Forelimb muscle (tissue), 1 donor: Measurements from ENCODE around the gene PCDHGA5. TPM values are rescaled to one million over a fixed set of nuclear protein-coding genes. Genes with fewer than 3 reads are reported as not detected.
"Not testable (repeated sequence)": the region's sequence is repeated elsewhere in the genome, so short reads cannot be mapped to it uniquely, and the experiment has no call there.

Source experiments
- DNase-seq: peaks from one replicate; pipeline ENCODE4 v3.0.0-alpha.2; 2013; ENCODE audit warnings: low read depth
- polyA plus RNA-seq: library from polyadenylated mRNA; unstranded; fragments of 120-200 nt; gene quantifications from one replicate; pipeline ENCODE4 v1.2.1, GENCODE V29; 2013; ENCODE audit not compliant: insufficient read length

Gene PCDHGA5
- polyA plus RNA-seq, 1 donor = 2.6 TPM

DNA sequence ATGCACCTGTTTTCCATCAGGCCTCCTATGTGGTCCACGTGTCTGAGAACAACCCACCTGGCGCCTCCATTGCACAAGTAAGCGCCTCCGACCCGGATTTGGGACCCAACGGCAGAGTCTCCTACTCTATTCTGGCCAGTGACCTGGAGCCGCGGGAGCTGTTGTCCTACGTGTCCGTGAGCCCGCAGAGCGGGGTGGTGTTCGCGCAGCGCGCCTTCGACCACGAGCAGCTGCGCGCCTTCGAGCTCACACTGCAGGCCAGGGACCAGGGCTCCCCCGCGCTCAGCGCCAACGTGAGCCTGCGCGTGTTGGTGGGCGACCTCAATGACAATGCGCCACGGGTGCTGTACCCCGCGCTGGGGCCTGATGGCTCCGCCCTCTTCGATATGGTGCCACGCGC is 12.4 kb upstream of the PCDHGA5 start:
- DNase-seq = no peak

DNA sequence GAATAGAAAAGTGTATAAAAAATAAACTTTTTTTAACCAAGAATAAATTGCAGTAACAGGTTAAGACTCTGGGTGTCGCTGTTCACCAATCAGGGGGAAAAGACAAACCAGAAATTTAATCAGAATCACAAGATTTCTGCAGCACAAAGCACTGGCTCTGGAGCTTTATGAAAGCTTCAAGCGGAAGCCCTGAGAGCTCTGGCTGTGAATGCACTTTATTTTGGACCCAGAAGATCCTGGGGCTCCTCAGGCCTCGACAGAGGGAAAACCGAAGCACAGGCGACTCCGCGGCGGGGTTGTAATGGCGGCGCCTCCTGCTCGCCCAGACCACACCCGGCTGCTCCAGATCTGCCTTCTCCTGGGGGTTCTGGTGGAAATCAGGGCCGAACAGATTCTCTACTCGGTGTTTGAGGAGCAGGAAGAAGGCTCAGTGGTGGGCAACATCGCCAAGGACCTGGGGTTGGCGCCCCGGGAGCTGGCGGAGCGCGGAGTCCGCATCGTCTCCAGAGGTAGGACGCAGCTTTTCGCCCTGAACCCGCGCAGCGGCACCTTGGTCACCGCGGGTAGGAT is 9.0 kb upstream of the PCDHGA5 start, which contains the start of gene PCDHGA4:
TSS of gene PCDHGA4 (plus strand) at position 122 of the 570 bp plus-strand sequence. CDS start at position 209, 87 bp downstream.
- DNase-seq = no peak

DNA sequence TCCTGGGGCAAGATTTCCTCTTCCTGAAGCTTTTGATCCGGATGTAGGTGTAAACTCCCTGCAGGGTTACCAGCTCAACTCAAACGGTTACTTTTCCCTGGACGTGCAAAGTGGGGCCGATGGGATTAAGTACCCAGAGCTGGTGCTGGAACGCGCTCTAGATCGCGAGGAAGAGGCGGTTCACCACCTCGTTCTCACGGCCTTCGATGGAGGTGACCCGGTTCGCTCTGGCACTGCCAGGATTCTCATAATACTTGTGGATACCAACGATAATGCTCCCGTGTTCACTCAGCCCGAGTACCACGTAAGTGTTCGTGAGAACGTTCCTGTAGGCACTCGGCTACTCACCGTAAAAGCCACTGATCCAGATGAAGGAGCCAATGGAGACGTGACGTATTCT is 8.3 kb upstream of the PCDHGA5 start:
- DNase-seq = no peak

DNA sequence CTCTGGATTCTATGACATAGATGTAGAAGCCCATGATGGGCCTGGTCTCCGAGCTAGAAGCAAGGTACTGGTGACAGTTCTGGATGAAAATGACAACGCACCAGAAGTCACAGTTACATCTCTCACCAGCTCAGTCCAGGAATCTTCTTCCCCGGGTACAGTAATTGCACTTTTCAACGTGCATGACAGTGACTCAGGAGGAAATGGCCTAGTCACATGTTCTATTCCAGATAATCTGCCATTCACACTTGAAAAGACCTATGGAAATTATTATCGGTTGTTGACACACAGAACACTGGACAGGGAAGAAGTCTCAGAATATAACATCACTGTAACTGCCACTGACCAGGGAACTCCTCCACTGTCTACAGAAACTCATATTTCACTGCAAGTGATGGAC is 7.8 kb upstream of the PCDHGA5 start:
- DNase-seq = no peak

DNA sequence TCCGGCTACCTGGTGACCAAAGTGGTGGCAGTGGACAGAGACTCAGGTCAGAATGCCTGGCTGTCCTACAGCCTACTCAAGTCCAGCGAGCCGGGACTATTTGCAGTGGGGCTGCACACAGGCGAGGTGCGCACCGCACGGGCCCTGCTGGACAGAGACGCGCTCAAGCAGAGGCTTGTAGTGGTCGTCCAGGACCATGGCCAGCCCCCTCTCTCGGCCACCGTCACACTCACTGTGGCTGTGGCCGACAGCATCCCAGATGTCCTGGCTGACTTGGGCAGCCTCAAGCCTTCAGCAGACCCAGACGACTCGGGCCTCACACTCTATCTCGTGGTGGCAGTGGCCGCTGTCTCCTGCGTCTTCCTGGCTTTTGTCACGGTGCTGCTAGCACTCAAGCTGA is 7.0 kb upstream of the PCDHGA5 start:
- DNase-seq = no peak

DNA sequence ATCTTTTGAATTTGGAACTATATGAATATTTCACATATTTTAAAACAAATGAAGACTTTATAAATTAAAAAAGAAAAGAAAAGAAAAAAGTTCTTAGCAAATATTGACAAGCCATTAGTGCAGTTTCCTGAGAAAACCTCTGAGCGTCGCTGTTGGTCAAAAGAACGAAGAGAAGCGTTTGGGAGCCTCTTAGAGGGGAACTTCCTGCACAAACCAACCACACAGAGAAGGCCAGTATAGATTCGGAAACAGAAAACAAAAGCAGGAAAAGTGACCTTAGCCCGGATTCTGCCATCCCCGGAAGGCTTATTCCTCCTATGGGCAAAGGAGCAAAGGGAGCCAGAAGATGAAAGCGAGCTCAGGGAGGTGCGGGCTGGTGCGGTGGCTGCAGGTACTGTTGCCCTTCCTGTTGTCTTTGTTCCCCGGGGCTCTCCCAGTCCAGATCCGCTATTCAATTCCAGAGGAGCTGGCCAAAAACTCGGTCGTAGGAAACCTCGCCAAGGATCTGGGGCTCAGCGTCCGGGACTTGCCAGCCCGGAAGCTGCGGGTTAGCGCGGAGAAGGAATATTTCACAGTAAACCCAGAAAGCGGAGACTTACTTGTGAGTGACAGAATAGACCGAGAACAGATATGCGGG is 4.1 kb upstream of the PCDHGA5 start, which contains the start of gene PCDHGB2:
TSS of gene PCDHGB2 (plus strand) at position 205 of the 637 bp plus-strand sequence. CDS start at position 347, 142 bp downstream.
- DNase-seq = no peak

DNA sequence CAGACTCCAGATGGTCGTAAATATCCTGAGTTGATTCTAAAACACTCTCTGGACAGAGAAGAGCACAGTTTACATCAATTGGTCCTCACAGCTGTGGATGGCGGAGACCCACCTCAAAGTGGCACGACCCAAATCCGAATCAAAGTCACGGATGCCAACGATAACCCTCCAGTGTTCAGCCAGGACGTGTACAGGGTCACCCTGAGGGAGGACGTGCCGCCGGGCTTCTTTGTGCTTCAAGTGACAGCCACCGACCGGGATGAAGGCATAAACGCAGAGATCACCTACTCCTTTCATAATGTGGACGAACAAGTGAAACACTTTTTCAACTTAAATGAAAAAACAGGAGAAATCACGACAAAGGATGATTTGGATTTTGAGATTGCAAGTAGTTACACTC is 3.3 kb upstream of the PCDHGA5 start:
- no peak for DNase-seq

DNA sequence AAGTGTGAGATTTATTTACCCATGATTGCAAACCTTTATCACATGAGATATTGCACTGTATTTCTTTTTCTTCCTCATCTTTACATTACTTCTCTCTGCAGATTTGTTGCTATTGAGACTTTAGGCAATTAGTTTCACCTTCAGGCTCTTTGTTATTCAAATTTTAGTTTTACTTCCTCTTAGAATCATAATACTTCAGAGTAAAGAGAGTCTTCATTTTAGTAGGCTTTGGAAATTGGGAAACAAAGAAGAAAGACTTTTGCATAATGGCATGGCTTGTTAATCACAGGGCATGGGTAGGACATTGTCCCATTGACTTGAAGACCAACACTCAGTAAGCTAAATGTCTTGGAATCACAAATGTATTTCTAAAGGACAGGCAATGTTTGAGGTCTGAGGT is 1.2 kb upstream of the PCDHGA5 start:
- no peak for DNase-seq

DNA sequence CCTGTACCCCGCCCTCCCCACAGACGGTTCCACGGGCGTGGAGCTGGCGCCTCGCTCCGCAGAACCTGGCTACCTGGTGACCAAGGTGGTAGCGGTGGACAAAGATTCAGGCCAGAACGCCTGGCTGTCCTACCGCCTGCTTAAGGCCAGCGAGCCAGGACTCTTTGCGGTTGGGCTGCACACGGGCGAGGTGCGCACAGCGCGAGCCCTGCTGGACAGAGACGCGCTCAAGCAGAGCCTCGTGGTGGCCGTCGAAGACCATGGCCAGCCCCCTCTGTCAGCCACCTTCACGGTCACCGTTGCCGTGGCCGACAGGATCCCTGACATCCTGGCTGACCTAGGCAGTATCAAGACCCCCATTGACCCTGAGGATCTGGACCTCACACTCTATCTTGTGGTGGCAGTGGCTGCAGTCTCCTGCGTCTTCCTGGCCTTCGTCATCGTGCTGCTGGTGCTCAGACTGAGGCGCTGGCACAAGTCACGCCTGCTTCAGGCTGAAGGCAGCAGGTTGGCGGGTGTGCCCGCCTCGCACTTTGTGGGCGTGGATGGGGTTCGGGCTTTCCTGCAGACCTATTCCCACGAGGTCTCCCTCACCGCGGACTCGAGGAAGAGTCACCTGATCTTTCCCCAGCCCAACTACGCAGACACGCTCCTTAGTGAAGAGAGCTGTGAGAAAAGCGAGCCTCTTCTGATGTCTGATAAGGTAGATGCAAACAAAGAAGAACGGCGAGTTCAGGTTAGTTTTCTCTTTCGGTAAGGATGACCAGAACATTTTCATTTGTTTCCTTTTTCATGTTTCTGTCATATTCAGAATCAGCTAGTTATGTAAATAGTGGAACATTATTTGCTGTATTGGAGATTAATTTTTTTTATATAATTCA is 2.3 kb downstream of the PCDHGA5 start:
- no peak for DNase-seq

DNA sequence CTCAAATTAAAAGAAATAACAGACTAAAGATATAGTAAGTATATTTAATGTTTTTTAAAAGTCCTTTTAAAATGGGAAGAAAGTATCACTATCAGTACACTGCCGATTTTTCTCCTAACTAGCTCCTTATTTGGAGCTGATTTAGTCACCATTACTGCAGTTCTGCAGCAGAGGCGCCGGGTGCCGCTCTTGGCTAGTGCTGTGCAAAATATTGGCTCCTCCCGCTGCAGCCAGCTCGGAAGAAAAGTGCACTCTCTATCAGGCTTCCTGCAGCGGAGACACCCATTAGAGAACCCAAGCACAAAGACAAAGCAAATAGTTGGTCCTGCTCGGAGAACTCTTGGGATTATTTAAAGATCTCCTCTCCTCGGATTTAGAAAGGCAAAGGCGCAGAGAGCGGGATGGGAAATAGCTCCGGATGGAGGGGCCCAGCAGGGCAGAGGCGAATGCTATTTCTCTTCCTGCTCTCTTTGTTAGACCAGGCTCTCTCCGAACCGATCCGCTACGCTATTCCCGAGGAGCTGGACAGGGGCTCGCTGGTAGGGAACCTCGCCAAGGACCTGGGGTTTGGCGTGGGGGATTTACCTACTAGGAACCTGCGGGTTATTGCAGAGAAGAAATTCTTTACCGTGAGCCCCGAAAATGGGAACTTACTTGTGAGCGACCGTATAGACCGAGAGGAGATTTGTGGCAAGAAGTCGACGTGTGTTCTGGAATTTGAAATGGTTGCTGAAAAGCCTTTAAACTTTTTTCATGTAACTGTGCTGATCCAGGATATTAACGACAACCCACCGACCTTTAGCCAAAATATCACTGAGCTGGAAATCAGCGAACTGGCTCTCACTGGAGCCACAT is 6.3 kb downstream of the PCDHGA5 start, which contains the start of gene PCDHGB3:
TSS of gene PCDHGB3 (plus strand) at position 249 of the 855 bp plus-strand sequence. CDS start at position 402, 153 bp downstream.
- no peak for DNase-seq

DNA sequence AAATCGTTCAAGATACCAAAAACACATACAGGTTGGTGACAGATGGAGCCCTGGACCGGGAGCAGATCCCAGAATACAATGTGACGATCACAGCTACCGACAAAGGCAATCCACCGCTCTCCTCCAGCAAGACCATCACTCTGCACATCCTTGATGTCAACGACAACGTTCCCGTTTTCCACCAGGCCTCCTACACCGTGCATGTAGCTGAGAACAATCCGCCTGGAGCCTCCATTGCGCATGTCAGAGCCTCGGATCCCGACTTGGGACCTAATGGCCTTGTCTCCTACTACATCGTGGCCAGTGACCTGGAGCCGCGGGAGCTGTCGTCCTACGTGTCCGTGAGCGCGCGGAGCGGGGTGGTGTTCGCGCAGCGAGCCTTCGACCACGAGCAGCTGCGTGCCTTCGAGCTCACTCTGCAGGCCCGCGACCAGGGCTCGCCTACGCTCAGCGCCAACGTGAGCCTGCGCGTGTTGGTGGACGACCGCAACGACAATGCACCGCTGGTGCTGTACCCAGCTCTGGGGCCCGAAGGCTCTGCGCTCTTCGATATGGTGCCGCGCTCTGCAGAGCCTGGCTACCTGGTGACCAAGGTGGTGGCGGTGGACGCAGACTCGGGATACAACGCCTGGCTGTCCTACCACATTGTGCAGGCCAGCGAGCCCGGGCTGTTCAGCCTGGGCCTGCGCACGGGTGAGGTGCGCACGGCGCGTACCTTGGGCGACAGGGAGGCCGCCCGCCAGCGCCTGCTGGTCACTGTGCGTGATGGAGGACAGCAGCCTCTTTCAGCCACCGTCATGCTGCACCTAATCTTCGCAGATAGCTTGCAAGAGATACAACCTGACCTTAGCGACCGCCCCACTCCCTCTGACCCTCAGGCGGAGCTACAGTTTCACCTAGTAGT is 7.9 kb downstream of the PCDHGA5 start:
- no peak for DNase-seq

DNA sequence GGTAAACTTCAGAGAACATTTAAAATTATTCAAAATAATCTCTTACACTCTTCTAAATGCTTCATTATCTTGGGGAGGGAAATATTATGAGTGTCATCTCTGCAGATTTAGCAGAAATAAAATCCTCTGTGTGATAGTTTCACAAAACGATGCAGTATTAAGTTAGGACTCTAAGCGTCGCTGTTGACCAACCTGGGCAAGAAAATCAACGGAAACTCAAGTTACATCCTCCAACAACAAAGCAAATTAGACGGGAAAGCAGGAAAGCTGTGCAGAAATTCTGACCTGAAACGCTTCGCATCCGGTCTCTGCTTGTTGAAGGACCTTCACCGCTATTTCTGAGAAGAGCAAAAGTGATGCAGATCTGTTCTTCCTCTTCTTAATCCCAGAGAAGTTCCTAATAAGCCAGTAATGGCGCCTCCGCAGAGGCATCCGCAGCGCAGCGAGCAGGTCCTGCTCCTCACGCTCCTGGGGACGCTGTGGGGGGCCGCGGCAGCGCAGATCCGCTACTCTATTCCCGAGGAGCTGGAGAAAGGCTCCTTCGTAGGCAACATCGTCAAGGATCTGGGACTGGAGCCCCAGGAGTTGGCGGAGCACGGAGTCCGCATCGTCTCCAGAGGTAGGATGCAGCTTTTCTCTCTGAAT is 9.8 kb downstream of the PCDHGA5 start, which contains the start of gene PCDHGA6:
TSS of gene PCDHGA6 (plus strand) at position 219 of the 645 bp plus-strand sequence. CDS start at position 412, 193 bp downstream.
- no peak for DNase-seq

DNA sequence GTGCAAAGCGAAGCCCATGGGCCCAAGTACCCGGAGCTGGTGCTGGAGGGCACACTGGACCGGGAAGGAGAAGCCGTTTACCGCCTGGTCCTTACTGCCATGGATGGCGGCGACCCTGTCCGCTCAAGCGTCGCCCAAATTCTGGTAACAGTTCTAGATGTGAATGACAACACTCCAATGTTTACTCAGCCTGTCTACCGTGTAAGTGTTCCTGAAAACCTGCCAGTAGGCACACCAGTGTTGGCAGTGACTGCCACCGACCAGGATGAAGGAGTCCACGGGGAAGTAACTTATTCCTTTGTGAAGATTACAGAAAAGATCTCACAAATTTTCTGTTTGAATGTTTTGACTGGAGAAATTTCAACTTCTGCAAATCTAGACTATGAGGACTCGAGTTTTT is 10.7 kb downstream of the PCDHGA5 start:
- no peak for DNase-seq

DNA sequence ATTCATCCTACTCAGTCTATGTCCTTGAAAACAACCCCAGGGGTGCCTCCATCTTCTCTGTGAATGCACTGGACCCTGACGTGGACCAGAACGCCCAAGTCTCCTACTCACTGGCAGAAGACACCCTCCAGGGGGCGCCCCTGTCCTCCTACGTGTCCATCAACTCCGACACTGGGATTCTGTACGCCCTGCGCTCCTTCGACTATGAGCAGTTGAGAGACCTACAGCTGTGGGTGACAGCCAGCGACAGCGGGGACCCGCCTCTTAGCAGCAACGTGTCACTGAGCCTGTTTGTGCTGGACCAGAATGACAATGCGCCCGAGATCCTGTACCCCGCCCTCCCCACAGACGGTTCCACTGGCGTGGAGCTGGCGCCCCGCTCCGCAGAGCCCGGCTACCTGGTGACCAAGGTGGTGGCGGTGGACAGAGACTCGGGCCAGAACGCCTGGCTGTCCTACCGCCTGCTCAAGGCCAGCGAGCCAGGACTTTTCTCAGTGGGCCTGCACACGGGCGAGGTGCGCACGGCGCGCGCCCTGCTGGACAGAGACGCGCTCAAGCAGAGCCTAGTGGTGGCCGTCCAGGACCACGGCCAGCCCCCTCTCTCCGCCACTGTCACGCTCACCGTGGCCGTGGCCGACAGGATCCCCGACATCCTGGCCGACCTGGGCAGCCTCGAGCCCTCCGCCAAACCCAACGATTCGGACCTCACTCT is 11.6 kb downstream of the PCDHGA5 start:
- DNase-seq = not testable (repeated sequence)

DNA sequence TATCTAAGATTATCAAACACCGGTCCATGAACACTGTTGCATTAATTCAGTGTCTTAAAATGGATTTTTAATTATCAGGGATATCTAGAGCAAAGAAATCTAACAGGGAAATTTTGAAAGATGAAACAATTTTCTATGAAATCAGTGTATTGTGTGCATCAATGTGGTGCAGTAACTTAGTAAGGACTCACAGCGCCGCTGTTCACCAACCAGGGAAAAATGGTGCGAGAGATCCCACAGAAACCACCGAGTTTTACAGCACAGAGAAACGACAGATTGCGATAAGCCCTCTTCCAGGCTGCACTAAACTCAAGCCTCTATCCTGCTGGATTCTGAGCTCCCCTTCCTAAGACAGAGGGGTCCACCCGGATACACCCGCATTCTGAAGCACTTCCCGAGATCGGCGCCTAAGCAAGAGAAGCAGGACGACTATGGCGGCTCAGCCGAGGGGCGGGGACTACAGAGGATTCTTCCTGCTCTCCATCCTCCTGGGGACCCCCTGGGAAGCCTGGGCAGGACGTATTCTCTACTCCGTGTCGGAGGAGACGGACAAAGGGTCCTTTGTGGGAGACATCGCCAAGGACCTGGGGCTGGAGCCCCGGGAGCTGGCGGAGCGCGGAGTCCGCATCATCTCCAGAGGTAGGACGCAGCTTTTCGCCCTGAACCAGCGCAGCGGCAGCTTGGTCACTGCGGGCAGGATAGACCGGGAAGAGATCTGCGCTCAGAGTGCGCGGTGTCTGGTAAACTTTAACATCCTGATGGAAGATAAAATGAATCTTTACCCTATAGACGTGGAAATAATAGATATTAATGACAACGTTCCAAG is 18.7 kb downstream of the PCDHGA5 start, which contains the start of gene PCDHGA7:
TSS of gene PCDHGA7 (plus strand) at position 274 of the 826 bp plus-strand sequence. CDS start at position 432, 158 bp downstream.
- no peak for DNase-seq

DNA sequence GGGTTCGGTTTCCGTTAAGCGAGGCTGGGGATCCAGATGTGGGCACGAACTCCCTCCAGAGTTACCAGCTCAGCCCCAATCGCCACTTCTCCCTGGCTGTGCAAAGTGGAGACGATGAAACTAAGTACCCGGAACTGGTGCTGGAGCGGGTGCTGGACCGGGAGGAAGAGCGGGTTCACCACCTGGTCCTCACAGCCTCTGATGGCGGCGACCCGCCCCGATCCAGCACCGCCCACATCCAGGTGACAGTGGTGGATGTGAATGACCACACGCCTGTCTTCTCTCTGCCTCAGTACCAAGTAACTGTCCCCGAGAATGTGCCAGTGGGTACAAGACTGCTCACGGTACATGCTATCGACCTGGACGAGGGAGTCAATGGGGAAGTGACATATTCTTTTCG is 19.4 kb downstream of the PCDHGA5 start:
- DNase-seq = no peak

DNA sequence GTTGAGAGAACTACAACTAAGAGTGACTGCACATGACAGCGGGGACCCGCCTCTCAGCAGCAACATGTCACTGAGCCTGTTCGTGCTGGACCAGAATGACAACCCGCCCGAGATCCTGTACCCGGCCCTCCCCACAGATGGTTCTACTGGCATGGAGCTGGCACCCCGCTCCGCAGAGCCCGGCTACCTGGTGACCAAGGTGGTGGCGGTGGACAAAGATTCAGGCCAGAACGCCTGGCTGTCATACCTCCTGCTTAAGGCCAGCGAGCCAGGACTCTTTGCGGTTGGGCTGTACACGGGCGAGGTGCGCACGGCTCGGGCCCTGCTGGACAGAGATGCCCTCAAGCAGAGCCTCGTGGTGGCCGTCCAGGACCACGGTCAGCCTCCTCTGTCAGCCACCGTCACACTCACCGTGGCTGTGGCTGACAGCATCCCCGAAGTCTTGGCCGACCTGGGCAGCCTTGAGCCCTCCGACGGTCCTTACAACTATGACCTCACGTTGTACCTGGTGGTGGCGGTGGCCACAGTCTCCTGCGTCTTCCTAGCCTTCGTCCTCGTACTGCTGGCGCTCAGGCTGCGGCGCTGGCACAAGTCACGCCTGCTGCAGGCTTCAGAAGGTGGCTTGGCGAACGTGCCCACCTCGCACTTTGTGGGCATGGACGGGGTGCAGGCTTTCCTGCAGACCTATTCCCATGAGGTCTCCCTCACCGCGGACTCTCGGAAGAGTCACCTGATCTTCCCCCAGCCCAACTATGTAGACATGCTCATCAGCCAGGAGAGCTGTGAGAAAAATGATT is 20.7 kb downstream of the PCDHGA5 start:
- DNase-seq = no peak
